Mucosa of descending colon (tissue), 3 donors: ENCODE data around the gene NCOA5. TPM values are rescaled to one million over a fixed set of nuclear protein-coding genes. Genes with fewer than 3 reads are reported as not detected.

ENCODE experiments used
- ATAC-seq: fragments of 200-7000 bp; cut with Tn5 transposase; one replicate; pipeline ENCODE4 v1.9.1; 2020; ENCODE audit warnings: mild to moderate bottlenecking, moderate library complexity
- DNase-seq, 3 donors: peaks; one replicate each; pipeline ENCODE4 v3.0.0-alpha.2; 2020
- H3K36me3 ChIP-seq: fragments of 200-600 bp; one replicate; pipeline ENCODE4 v1.8.0; 2021; ENCODE audit warnings: low read depth, mild to moderate bottlenecking
- H3K4me1 ChIP-seq: fragments of 200-600 bp; one replicate; pipeline ENCODE4 v1.8.0; 2021; ENCODE audit warnings: low read depth, mild to moderate bottlenecking
- H3K4me3 ChIP-seq: fragments of 200-600 bp; one replicate; pipeline ENCODE4 v1.8.0; 2021; ENCODE audit warnings: mild to moderate bottlenecking
- H3K9me3 ChIP-seq: fragments of 200-600 bp; one replicate; pipeline ENCODE4 v1.8.0; 2021; ENCODE audit warnings: mild to moderate bottlenecking
- intact Hi-C, 2 donors: fragments of 100-400 bp; cut with DNase I in 1 of 2; cut with micrococcal nuclease in 1 of 2; formaldehyde crosslinking; loops; one replicate each; pipeline versions ENCODE4 v1.11.0 to v1.11.1; 2022; cut with DNase I, micrococcal nuclease
- total RNA-seq, 3 donors: library from RNA; stranded (reverse); fragmentation: NEBNext Ultra II Directional in 2 of 3; extraction: Animal tissue kit (Norgen Biotek cat#: 25700) in 2 of 3; gene quantifications; one replicate each; pipeline versions ENCODE4 v1.2.1 to v1.2.4, GENCODE V29; 2021 to 2023
- TF ChIP-seq, protein P1 (sequence below): fragments of 200-600 bp; IDR thresholded peaks from one replicate; pipeline ENCODE4 v1.8.0; 2022; ENCODE audit warnings: antibody characterized with exemption, mild to moderate bottlenecking
- donor health status: DM: no; HTN: no; CAD: no; lungs with moderate emphysema.
- donor health status: DM: no; HTN: no; CAD: no.
- donor health status: DM: no; HTN: yes; CAD: no.

Gene NCOA5
- total RNA-seq, 3 donors from 2014 or later = 23.7 to 36.6 (median 24.2) TPM

DNA sequence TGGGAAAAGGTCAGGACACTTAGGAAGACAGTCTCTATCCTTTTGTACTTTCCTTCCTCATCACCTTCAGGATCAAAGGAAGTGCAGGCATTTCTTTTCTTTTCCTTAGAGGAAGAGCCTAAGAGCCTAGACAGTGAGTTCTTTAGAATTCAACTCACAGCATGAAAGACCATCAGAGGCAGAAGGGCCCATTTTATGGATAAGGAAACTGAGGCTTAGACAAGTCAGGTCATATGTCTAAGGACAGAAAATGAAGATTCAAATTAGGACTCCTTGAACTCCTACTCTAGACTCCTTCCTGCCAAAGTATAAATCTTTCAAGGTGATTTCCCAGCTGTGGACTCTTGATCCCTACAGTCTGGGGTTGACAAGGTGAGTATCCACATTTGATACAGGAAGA is 39.9 kb downstream of the NCOA5 start:
- Histone ChIP-seq H3K4me1 (no peaks in the 10 kb centered on the region), H3K4me3 (no peak overlapping the region), H3K36me3 (no peaks in the 10 kb centered on the region), H3K9me3 (no peaks in the 10 kb centered on the region)
- ATAC-seq (no peak), DNase-seq (no peak)
- intact Hi-C loops = no loop called here
- TF ChIP-seq, protein P1, sequence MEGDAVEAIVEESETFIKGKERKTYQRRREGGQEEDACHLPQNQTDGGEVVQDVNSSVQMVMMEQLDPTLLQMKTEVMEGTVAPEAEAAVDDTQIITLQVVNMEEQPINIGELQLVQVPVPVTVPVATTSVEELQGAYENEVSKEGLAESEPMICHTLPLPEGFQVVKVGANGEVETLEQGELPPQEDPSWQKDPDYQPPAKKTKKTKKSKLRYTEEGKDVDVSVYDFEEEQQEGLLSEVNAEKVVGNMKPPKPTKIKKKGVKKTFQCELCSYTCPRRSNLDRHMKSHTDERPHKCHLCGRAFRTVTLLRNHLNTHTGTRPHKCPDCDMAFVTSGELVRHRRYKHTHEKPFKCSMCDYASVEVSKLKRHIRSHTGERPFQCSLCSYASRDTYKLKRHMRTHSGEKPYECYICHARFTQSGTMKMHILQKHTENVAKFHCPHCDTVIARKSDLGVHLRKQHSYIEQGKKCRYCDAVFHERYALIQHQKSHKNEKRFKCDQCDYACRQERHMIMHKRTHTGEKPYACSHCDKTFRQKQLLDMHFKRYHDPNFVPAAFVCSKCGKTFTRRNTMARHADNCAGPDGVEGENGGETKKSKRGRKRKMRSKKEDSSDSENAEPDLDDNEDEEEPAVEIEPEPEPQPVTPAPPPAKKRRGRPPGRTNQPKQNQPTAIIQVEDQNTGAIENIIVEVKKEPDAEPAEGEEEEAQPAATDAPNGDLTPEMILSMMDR = no peak

DNA sequence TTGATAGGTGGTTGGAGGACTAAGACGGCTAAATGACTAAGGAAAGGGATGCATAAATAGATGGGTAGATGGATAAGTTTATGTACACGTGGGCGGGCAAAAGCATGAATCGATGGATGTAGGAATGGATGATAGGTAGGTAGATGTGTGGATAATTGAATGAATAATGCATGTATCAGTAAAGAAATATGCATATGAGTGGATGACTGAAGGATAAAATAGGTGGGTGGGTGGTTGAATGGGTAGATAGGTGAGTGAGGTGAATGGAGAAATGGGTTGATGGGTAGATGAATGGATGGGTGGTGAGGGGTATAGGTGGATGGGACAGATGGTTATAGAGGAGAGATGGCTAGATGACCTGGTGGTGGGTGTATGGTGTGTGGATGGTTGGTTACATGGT is 40.6 kb downstream of the NCOA5 start:
- intact Hi-C loops = no loop called here
- DNase-seq = no peak
- no peak overlapping the region for H3K4me3 ChIP-seq
- TF ChIP-seq, protein P1 = no peak
- no peak for ATAC-seq
- no peaks in the 10 kb centered on the region for H3K4me1 ChIP-seq
- no peaks in the 10 kb centered on the region for H3K9me3 ChIP-seq
- no peaks in the 10 kb centered on the region for H3K36me3 ChIP-seq

DNA sequence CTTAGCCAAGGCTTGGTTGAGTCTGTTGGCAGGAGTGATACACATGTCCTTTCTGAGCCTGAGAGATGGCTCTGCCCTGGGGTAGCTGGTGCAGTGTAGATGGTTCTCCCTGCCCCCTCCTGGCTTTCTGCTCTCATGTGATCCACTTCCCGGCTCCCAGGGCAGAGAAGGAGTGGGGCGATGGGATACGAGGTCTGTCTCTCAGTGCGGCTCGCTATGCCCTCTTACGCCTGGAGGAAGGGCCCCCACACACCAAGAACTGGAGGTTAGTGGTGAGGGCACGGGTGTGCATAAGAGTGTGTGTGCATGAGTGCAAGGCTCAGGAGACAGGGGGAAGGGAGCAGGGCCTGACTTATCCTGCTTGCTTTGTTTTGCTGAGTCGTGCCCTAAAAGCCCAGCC is 41.9 kb downstream of the NCOA5 start:
- TF ChIP-seq, protein P1 = no peak
- H3K36me3 ChIP-seq = no peaks in the 10 kb centered on the region
- no peak for ATAC-seq
- intact Hi-C loops = no loop called here
- H3K9me3 ChIP-seq = no peaks in the 10 kb centered on the region
- no peaks in the 10 kb centered on the region for H3K4me1 ChIP-seq
- H3K4me3 ChIP-seq = no peak overlapping the region
- DNase-seq = no peak

DNA sequence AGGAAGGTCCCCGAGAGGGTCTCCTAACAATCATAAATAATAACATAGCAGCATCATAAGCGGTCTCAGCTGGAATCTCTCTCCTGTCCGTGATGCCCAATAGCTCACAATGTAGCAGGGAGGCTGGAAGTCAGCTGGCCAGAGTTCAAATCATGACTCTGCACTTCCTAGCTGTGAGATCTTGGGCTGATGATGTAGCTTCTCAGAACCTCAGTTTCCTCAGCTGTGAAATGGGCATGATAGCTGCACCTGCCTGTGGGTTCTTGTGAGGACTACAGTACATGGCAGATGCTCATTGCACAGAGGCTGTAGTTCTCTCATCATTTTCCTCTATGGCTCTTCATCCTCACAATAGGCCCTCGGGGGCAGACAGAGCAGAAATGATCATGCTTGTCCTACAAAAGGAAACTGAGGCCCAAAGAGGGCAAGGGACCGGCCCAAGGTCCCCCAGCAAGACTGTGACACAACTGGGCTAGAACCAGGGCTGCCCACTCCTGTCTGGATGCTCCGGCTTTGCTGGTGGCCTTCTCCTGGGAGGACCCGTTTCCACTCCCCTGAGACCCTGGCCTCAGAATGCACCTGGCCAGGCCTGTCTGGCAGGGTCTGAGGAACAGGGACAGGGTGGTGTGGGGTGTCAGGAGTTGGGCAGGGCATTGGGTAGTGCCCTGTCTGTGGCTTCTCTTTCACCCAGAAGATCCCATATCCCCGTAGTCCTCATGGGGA is 43.0 kb downstream of the NCOA5 start:
- Histone ChIP-seq H3K4me1 (no peaks in the 10 kb centered on the region), H3K4me3 (no peak overlapping the region), H3K9me3 (no peaks in the 10 kb centered on the region), H3K36me3 (no peaks in the 10 kb centered on the region)
- DNase-seq (no peak), ATAC-seq (no peak)
- TF ChIP-seq, protein P1 = no peak
- intact Hi-C loops = no loop called here

DNA sequence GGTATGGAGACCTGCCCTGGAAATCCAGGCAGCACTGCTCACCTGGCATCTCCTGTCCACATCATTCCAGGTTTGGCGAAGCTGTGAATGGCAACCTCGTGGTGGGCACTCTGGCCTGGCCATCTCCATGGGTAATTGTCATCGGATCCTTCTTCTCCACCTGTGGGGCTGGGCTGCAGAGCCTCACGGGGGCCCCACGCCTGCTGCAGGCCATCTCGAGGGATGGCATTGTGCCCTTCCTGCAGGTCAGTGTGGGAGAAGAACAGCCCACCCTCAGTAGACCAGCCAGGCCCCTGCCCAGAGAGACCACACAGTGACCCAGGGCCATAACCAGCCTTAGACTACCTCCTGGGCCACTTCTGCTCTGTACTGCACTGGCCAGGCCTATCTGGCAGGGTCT is 44.9 kb downstream of the NCOA5 start:
- Histone ChIP-seq H3K4me1 (no peaks in the 10 kb centered on the region), H3K4me3 (no peak overlapping the region), H3K36me3 (no peaks in the 10 kb centered on the region), H3K9me3 (no peaks in the 10 kb centered on the region)
- TF ChIP-seq, protein P1 = no peak
- DNase-seq (no peak), ATAC-seq (no peak)
- intact Hi-C loops = no loop called here

DNA sequence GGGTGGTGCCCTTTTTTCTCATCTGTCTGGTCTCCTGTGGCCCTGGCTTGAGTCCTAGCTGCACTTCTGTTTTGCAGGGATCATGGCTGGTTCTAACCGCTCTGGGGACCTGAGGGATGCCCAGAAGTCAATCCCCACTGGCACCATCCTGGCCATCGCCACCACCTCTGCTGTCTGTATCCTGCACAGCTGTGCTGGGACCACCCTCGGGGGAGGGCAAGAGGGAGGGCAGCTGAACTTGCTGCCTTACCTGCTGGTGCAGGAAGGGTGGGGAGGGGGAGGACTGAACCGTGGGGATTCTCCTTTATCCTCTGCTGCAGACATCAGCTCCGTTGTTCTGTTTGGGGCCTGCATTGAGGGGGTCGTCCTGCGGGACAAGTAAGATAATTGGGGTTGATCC is 46.2 kb downstream of the NCOA5 start:
- DNase-seq (no peak), ATAC-seq (no peak)
- TF ChIP-seq, protein P1 = no peak
- no peaks in the 10 kb centered on the region for H3K4me1 ChIP-seq
- no peak overlapping the region for H3K4me3 ChIP-seq
- H3K9me3 ChIP-seq = no peaks in the 10 kb centered on the region
- intact Hi-C loops = no loop called here
- H3K36me3 ChIP-seq = no peaks in the 10 kb centered on the region
